ENCODE data around the gene WWC2. TPM values are rescaled to one million over a fixed set of nuclear protein-coding genes. Genes with fewer than 3 reads are reported as not detected.

The WWC2 gene
- total RNA-seq, 1 donor from 2014 or later, result 39.6 TPM

DNA sequence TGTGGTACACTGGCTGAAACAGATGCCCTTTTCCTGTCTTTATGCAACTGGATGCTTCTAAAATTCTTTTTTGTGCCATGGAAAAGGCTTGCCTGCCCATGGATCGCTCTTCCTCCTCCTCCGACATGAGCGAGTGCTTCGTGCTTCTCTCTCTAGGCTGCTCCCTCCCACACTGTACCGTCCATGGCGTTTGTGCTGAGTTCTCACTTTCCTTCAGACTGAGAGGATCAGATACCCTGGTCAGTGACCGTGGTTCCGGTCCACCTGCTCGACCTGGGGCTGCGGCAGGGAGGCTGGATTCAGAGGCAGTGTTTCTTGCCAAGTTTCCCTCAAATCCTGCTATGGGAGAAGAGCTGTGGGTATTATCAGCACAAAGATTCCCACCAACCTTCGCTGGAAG lies 233.4 kb downstream of the WWC2 start:
- Histone ChIP-seq H3K4me3 (no peak overlapping the region), H3K27ac (no peak overlapping the region), H3K79me2 (ENCODE audit: low read depth) (no peaks in the 10 kb centered on the region), H3K4me2 (no peak overlapping the region), H3K36me3 (no peaks in the 10 kb centered on the region), H2AFZ (replicated peaks) (no peak overlapping the region), H3K9me3 (ENCODE audit: low read depth) (no peaks in the 10 kb centered on the region), H3F3A (ENCODE audit: low read depth) (no peaks in the 10 kb centered on the region), H3K4me1 (no peaks in the 10 kb centered on the region), H3K27me3 (no peaks in the 10 kb centered on the region), H3K9ac (no peak overlapping the region), H4K20me1 (ENCODE audit: low read depth) (no peaks in the 10 kb centered on the region)
- Mint-ChIP-seq H3K36me3 (peaks cover 2% of the 10 kb centered on the region), H3K9me3 (peaks cover 17% of the 10 kb centered on the region), H3K27ac (no peak overlapping the region), H3K4me1 (no peaks in the 10 kb centered on the region), H3K27me3 (ENCODE audit: insufficient read depth, low read depth) (peaks cover 8% of the 10 kb centered on the region), H3K4me3 (no peak overlapping the region)
- DNase-seq (ENCODE audit: low spot score), result no peak
- no peak for TF ChIP-seq EZH2phosphoT487 (IDR thresholded peaks at IDR 0.05)
- no peak for TF ChIP-seq EZH2 (IDR thresholded peaks at IDR 0.05)
- TF ChIP-seq, protein P1, sequence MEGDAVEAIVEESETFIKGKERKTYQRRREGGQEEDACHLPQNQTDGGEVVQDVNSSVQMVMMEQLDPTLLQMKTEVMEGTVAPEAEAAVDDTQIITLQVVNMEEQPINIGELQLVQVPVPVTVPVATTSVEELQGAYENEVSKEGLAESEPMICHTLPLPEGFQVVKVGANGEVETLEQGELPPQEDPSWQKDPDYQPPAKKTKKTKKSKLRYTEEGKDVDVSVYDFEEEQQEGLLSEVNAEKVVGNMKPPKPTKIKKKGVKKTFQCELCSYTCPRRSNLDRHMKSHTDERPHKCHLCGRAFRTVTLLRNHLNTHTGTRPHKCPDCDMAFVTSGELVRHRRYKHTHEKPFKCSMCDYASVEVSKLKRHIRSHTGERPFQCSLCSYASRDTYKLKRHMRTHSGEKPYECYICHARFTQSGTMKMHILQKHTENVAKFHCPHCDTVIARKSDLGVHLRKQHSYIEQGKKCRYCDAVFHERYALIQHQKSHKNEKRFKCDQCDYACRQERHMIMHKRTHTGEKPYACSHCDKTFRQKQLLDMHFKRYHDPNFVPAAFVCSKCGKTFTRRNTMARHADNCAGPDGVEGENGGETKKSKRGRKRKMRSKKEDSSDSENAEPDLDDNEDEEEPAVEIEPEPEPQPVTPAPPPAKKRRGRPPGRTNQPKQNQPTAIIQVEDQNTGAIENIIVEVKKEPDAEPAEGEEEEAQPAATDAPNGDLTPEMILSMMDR (IDR thresholded peaks at IDR 0.05), result no peak

DNA sequence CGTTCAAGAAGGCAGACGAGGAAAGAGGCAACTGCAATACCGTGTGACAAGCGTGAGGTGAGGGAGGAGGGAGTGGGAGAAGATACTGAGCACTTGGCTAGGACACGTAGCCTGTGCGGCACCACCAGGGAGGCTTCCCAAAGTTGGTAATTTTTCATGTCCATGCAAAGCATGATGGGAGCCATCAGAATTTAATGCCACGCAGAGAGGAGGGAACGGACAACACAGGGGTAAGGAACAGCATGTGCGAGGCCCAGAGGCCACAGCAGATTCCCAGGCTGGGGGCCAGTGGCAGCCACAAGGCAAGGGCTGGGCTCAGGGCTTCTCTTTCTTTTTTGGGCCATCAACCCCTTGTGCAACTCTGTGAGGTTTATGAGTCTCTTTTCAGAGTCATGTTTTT lies 234.1 kb downstream of the WWC2 start:
- Histone ChIP-seq H3K36me3 (no peaks in the 10 kb centered on the region), H3K4me3 (no peak overlapping the region), H2AFZ (replicated peaks) (no peak overlapping the region), H3K9ac (no peak overlapping the region), H3K27ac (no peak overlapping the region), H3K9me3 (ENCODE audit: low read depth) (no peaks in the 10 kb centered on the region), H3F3A (ENCODE audit: low read depth) (no peaks in the 10 kb centered on the region), H3K4me2 (no peak overlapping the region), H4K20me1 (ENCODE audit: low read depth) (no peaks in the 10 kb centered on the region), H3K27me3 (no peaks in the 10 kb centered on the region), H3K4me1 (no peaks in the 10 kb centered on the region), H3K79me2 (ENCODE audit: low read depth) (no peaks in the 10 kb centered on the region)
- H3K36me3 Mint-ChIP-seq, result peaks cover 2% of the 10 kb centered on the region
- H3K4me3 Mint-ChIP-seq, result no peak overlapping the region
- no peak for DNase-seq (ENCODE audit: low spot score)
- H3K4me1 Mint-ChIP-seq, result no peaks in the 10 kb centered on the region
- H3K27ac Mint-ChIP-seq, result no peak overlapping the region
- TF ChIP-seq, protein P1 (IDR thresholded peaks at IDR 0.05), result no peak
- peaks cover 21% of the 10 kb centered on the region for H3K9me3 Mint-ChIP-seq
- H3K27me3 Mint-ChIP-seq (ENCODE audit: insufficient read depth, low read depth), result peaks cover 8% of the 10 kb centered on the region

DNA sequence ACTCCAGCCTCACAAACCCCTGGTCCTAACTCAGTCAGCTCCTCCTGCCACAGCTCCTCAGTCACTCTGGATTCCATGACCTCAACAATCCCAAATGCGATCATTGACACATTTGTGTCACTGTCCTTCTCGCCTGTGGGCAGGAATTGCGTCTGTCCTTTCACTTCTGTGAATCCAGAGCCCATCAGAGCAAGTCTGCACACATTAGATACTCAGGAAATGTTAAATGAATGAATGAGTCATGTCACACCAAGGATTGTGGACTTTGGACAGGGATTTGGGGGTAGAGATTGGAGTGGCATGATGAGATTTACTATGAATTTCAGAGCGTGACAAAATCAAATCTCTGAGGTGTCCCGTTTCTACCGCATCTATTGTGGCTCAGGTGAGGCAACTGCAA lies 234.9 kb downstream of the WWC2 start:
- Histone ChIP-seq H4K20me1 (ENCODE audit: low read depth) (no peaks in the 10 kb centered on the region), H3K27me3 (no peaks in the 10 kb centered on the region), H3K9ac (no peak overlapping the region), H3F3A (ENCODE audit: low read depth) (no peaks in the 10 kb centered on the region), H3K27ac (no peak overlapping the region), H3K79me2 (ENCODE audit: low read depth) (no peaks in the 10 kb centered on the region), H3K4me3 (no peak overlapping the region), H3K36me3 (no peaks in the 10 kb centered on the region), H2AFZ (replicated peaks) (no peak overlapping the region), H3K4me2 (no peak overlapping the region), H3K9me3 (ENCODE audit: low read depth) (no peaks in the 10 kb centered on the region), H3K4me1 (no peaks in the 10 kb centered on the region)
- TF ChIP-seq EZH2 (IDR thresholded peaks at IDR 0.05), result no peak
- TF ChIP-seq, protein P1 (IDR thresholded peaks at IDR 0.05), result no peak
- Mint-ChIP-seq H3K27ac (no peak overlapping the region), H3K36me3 (peaks cover 2% of the 10 kb centered on the region), H3K4me3 (no peak overlapping the region), H3K4me1 (no peaks in the 10 kb centered on the region), H3K27me3 (ENCODE audit: insufficient read depth, low read depth) (peaks cover 8% of the 10 kb centered on the region), H3K9me3 (peaks cover 20% of the 10 kb centered on the region)
- DNase-seq (ENCODE audit: low spot score), result no peak
